ENCODE results near the gene BRCA2. TPM values are rescaled to one million over a fixed set of nuclear protein-coding genes. Genes with fewer than 3 reads are reported as not detected.

Gene BRCA2
- total RNA-seq, 4 donors from 2014 or later = 0.49 to 2.1 (median 0.90) TPM

DNA sequence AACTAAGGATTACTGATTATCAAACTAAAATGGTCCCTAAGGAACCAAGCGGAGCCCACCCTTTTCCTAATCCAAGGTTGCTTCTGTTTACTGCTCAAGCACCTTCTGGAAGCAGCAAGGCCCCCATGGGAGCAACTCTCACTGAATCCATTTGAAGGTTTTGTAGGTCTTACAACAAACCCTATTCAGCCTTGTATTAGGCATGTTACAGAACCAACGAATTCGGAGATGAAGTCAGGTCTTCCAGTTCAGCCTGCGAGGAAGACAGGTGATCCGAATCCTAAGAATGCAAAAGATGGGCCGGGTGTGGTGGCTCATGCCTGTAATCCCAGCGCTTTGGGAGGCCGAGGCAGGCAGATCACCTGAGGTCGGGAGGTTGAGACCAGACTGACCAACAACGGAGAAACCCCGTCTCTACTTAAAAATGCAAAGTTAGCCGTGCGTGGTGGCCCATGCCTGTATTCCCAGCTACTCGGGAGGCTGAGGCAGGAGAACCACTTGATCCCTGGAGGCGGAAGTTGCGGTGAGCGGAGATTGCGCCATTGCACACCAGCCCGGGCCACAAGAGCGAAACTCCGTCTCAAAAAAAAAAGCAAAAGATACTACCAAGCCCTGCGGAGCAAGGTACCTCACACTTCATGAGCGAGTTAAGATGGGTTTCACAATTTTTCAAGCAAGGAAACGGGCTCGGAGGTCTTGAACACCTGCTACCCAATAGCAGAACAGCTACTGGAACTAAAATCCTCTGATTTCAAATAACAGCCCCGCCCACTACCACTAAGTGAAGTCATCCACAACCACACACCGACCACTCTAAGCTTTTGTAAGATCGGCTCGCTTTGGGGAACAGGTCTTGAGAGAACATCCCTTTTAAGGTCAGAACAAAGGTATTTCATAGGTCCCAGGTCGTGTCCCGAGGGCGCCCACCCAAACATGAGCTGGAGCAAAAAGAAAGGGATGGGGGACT lies 754 bp upstream of the BRCA2 start:
- 70 to 71% methylated on average over 32 of the region's 32 CpGs for WGBS, 2 donors

DNA sequence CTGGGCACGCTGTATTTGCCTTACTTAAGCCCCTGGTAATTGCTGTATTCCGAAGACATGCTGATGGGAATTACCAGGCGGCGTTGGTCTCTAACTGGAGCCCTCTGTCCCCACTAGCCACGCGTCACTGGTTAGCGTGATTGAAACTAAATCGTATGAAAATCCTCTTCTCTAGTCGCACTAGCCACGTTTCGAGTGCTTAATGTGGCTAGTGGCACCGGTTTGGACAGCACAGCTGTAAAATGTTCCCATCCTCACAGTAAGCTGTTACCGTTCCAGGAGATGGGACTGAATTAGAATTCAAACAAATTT lies 676 bp downstream of the BRCA2 start:
- intact Hi-C loops (cut with DNase I; ENCODE audit: low total_unique reads) = no loop called here
- 0 to 1% methylated on average over 13 of the region's 13 CpGs for WGBS, 2 donors
- H3K4me3 ChIP-seq (ENCODE audit: low read depth, poor library complexity, severe bottlenecking) = no peak overlapping the region
- TF ChIP-seq, protein P1, sequence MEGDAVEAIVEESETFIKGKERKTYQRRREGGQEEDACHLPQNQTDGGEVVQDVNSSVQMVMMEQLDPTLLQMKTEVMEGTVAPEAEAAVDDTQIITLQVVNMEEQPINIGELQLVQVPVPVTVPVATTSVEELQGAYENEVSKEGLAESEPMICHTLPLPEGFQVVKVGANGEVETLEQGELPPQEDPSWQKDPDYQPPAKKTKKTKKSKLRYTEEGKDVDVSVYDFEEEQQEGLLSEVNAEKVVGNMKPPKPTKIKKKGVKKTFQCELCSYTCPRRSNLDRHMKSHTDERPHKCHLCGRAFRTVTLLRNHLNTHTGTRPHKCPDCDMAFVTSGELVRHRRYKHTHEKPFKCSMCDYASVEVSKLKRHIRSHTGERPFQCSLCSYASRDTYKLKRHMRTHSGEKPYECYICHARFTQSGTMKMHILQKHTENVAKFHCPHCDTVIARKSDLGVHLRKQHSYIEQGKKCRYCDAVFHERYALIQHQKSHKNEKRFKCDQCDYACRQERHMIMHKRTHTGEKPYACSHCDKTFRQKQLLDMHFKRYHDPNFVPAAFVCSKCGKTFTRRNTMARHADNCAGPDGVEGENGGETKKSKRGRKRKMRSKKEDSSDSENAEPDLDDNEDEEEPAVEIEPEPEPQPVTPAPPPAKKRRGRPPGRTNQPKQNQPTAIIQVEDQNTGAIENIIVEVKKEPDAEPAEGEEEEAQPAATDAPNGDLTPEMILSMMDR (IDR thresholded peaks at IDR 0.05) = no peak
- no peak for TF ChIP-seq POLR2A (IDR thresholded peaks at IDR 0.05)
- no peak for DNase-seq (ENCODE audit: low spot score in 2 of 2)

More for the DNA sequence above, 754 bp upstream of the BRCA2 start:
- DNase-seq (ENCODE audit: low spot score in 2 of 2) = peak in 1 of 2 donors; percentile 43
- intact Hi-C loops (cut with DNase I; ENCODE audit: low total_unique reads) = loop anchor here (5.0 kb wide), 1 partner anchor 402 kb away; no protein-coding TSS in a partner anchor
- no peak for TF ChIP-seq POLR2A (IDR thresholded peaks at IDR 0.05)
- TF ChIP-seq, protein P1 (IDR thresholded peaks at IDR 0.05) = no peak
- H3K4me3 ChIP-seq (ENCODE audit: low read depth, poor library complexity, severe bottlenecking) = peak overlapping the region; percentile 65

DNA sequence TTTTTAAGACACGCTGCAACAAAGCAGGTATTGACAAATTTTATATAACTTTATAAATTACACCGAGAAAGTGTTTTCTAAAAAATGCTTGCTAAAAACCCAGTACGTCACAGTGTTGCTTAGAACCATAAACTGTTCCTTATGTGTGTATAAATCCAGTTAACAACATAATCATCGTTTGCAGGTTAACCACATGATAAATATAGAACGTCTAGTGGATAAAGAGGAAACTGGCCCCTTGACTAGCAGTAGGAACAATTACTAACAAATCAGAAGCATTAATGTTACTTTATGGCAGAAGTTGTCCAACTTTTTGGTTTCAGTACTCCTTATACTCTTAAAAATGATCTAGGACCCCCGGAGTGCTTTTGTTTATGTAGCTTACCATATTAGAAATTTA lies 1.2 kb downstream of the BRCA2 start:
- H3K4me3 ChIP-seq (ENCODE audit: low read depth, poor library complexity, severe bottlenecking) = no peak overlapping the region
- DNase-seq (ENCODE audit: low spot score in 2 of 2) = no peak
- intact Hi-C loops (cut with DNase I; ENCODE audit: low total_unique reads) = no loop called here
- WGBS, 2 donors = 59 to 61% methylated on average over 6 of the region's 6 CpGs
- TF ChIP-seq POLR2A (IDR thresholded peaks at IDR 0.05) = no peak
- TF ChIP-seq, protein P1 (IDR thresholded peaks at IDR 0.05) = no peak

DNA sequence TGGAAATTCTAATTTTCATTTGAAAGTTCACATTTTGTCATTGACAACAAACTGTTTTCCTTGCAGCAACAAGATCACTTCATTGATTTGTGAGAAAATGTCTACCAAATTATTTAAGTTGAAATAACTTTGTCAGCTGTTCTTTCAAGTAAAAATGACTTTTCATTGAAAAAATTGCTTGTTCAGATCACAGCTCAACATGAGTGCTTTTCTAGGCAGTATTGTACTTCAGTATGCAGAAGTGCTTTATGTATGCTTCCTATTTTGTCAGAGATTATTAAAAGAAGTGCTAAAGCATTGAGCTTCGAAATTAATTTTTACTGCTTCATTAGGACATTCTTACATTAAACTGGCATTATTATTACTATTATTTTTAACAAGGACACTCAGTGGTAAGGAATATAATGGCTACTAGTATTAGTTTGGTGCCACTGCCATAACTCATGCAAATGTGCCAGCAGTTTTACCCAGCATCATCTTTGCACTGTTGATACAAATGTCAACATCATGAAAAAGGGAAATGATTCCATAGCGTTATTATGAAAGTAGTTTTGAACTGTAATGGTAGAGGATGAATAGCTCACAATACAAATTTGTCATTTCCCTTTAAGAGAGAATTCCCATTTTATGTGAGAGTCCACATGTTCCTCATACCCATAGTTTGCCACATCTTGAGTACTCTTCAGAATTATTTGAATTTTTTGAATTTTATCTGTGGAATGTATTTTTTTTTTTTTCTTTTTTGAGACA lies 2.6 kb downstream of the BRCA2 start:
- intact Hi-C loops (cut with DNase I; ENCODE audit: low total_unique reads) = no loop called here
- 87 to 92% methylated on average over 2 of the region's 2 CpGs for WGBS, 2 donors

DNA sequence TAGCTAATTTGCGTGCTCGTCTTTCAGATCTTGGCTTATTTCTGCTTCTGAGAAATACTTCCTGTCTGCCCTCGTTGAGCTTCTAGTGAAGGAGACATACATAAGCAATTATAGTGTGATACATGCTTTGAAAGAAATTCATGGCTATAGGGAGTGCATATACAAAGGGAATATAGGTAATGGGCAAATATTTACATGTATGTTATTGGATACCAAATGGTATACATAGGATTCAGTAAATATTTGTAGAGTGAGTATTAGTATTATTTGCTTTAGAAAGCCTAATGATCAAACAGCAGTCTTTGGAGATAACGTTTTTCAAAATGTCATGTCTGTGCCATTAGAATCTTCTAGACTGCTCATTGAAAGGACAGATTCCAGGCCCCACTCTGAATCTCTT lies 5.2 kb downstream of the BRCA2 start:
- TF ChIP-seq POLR2A (IDR thresholded peaks at IDR 0.05) = no peak
- TF ChIP-seq, protein P1 (IDR thresholded peaks at IDR 0.05) = no peak
- intact Hi-C loops (cut with DNase I; ENCODE audit: low total_unique reads) = no loop called here
- WGBS, 2 donors = 86 to 89% methylated on average over 4 of the region's 4 CpGs
- no peak overlapping the region for H3K4me3 ChIP-seq (ENCODE audit: low read depth, poor library complexity, severe bottlenecking)
- no peak for DNase-seq (ENCODE audit: low spot score in 2 of 2)

More for the DNA sequence above, 2.6 kb downstream of the BRCA2 start:
- TF ChIP-seq, protein P1 (IDR thresholded peaks at IDR 0.05) = no peak
- no peak for TF ChIP-seq POLR2A (IDR thresholded peaks at IDR 0.05)
- DNase-seq (ENCODE audit: low spot score in 2 of 2) = no peak
- H3K4me3 ChIP-seq (ENCODE audit: low read depth, poor library complexity, severe bottlenecking) = no peak overlapping the region
